Measurements from ENCODE around the gene ATP6V0A1. TPM values are rescaled to one million over a fixed set of nuclear protein-coding genes. Genes with fewer than 3 reads are reported as not detected.
"Not testable (repeated sequence)": the region's sequence is repeated elsewhere in the genome, so short reads cannot be mapped to it uniquely, and the experiment has no call there.

The ATP6V0A1 gene
- total RNA-seq, 1 experiment from 2014 or later: 82.8 TPM

GRCh38 chr17:42555122-42555622, 96.5 kb downstream of the ATP6V0A1 start:
- peaks cover 12% of the 10 kb centered on the region for H3K4me1 Mint-ChIP-seq (ENCODE audit: low read depth, unreplicated experiment)
- TF ChIP-seq CTCF (IDR thresholded peaks at IDR 0.05; ENCODE audit: insufficient read depth in 1 of 2, low read depth in 1 of 2, low read length in 1 of 2, severe bottlenecking in 1 of 2, unreplicated experiment in 1 of 2): no peak
- DNase-seq: no peak
- no peaks in the 10 kb centered on the region for H3K9me3 Mint-ChIP-seq (ENCODE audit: unreplicated experiment)
- Histone ChIP-seq H3K4me1 (peaks cover 8% of the 10 kb centered on the region; the same call in 1 of the 2 replicates), H3K27me3 (replicated peaks; ENCODE audit: control insufficient read depth, insufficient read depth, low read length) (no peaks in the 10 kb centered on the region), H3K9me3 (no peaks in the 10 kb centered on the region), H3K36me3 (ENCODE audit: control insufficient read depth, insufficient read depth, low read length) (no peaks in the 10 kb centered on the region), H3K4me3 (ENCODE audit: low read depth, low read length) (peak overlapping the region; percentile 88)
- intact Hi-C loops (cut with micrococcal nuclease; ENCODE audit: unreplicated experiment): no loop called here
- peaks cover 23% of the 10 kb centered on the region for H3K36me3 Mint-ChIP-seq (ENCODE audit: insufficient read depth, unreplicated experiment)
- ChIA-PET CTCF (interaction anchor here (1.3 to 1.9 kb wide), 5 partner anchors 12 to 28 kb away, joined by 3 to 12 read pairs (median 6); partner anchors contain the start of genes NAGLU and PSMC3IP), POLR2A (interaction anchor here (0.6 to 1.5 kb wide), 8 partner anchors 10 to 571 kb away, joined by 3 to 23 read pairs (median 4); partner anchors contain the start of genes MLX, NAGLU and STAT3)
- H3K4me3 Mint-ChIP-seq (ENCODE audit: unreplicated experiment): peak overlapping the region; percentile 97
- peak overlapping the region; percentile 94 for H3K27ac Mint-ChIP-seq (ENCODE audit: unreplicated experiment)
- TSS peak; percentile 83 for BruUV-seq (replicated peaks)
- no peaks in the 10 kb centered on the region for H3K27me3 Mint-ChIP-seq (ENCODE audit: insufficient read depth, unreplicated experiment)

DNA sequence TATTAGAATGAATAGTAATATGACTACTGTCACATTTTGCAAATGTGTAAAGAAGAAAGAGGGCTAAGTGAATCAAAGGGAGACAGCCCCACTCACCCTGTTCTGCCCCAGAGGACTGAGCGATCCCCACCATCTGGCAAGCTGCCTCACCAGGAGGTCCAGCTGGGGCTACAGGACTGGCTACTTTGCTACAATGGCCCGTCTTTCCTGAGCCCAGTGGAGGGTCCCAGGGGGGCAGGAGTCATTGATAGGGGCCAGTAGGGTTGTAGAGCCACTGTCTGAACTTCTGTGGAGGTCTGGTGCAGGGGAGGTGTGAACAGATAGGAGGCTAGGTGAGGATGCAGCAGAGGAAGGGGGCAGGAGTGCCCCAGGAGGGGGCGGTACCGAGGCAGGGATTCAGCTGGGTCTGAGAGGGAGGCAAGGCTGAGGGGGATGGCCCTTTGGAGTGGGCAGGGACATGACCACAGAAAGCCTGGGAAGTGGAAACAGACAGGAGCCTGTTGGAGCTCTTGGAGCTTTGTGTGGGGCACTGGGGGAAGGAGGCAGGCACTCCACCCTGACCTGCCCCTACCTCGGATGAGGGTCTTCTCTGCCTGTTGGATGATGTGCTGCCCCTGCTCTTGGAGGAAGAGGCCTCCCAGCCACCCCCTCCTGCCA, 97.4 kb downstream of the ATP6V0A1 start:
- H3K9me3 Mint-ChIP-seq (ENCODE audit: unreplicated experiment); H3K4me3 ChIP-seq (ENCODE audit: low read depth, low read length); intact Hi-C loops (cut with micrococcal nuclease; ENCODE audit: unreplicated experiment); CTCF ChIA-PET; BruUV-seq (replicated peaks); POLR2A ChIA-PET; H3K27ac Mint-ChIP-seq (ENCODE audit: unreplicated experiment); H3K4me1 ChIP-seq; H3K27me3 ChIP-seq (replicated peaks; ENCODE audit: control insufficient read depth, insufficient read depth, low read length); H3K36me3 ChIP-seq (ENCODE audit: control insufficient read depth, insufficient read depth, low read length); H3K9me3 ChIP-seq; H3K27me3 Mint-ChIP-seq (ENCODE audit: insufficient read depth, unreplicated experiment): not testable (repeated sequence)
- Mint-ChIP-seq H3K4me3 (ENCODE audit: unreplicated experiment) (peak overlapping the region; percentile 23), H3K36me3 (ENCODE audit: insufficient read depth, unreplicated experiment) (peaks cover 28% of the 10 kb centered on the region), H3K4me1 (ENCODE audit: low read depth, unreplicated experiment) (peaks cover 12% of the 10 kb centered on the region)
- DNase-seq: peak in 1 of 2 experiments; percentile 46

GRCh38 chr17:42559075-42559474, 100.4 kb downstream of the ATP6V0A1 start:
- peaks cover 13% of the 10 kb centered on the region for H3K4me1 Mint-ChIP-seq (ENCODE audit: low read depth, unreplicated experiment)
- no peaks in the 10 kb centered on the region for H3K27me3 ChIP-seq (replicated peaks; ENCODE audit: control insufficient read depth, insufficient read depth, low read length)
- TF ChIP-seq CTCF (IDR thresholded peaks at IDR 0.05; ENCODE audit: insufficient read depth in 1 of 2, low read depth in 1 of 2, low read length in 1 of 2, severe bottlenecking in 1 of 2, unreplicated experiment in 1 of 2): no peak
- ChIA-PET POLR2A (no interaction called here), CTCF (no interaction called here)
- intact Hi-C loops (cut with micrococcal nuclease; ENCODE audit: unreplicated experiment): no loop called here
- no peaks in the 10 kb centered on the region for H3K9me3 Mint-ChIP-seq (ENCODE audit: unreplicated experiment)
- H3K4me3 Mint-ChIP-seq (ENCODE audit: unreplicated experiment): no peak overlapping the region
- BruUV-seq (replicated peaks): no TSS peak
- H3K4me3 ChIP-seq (ENCODE audit: low read depth, low read length): no peak overlapping the region
- peaks cover 43% of the 10 kb centered on the region for H3K36me3 Mint-ChIP-seq (ENCODE audit: insufficient read depth, unreplicated experiment)
- no peaks in the 10 kb centered on the region for H3K9me3 ChIP-seq
- no peaks in the 10 kb centered on the region for H3K27me3 Mint-ChIP-seq (ENCODE audit: insufficient read depth, unreplicated experiment)
- DNase-seq: no peak
- H3K4me1 ChIP-seq: peaks cover 9% of the 10 kb centered on the region
- no peaks in the 10 kb centered on the region for H3K36me3 ChIP-seq (ENCODE audit: control insufficient read depth, insufficient read depth, low read length)
- no peak overlapping the region for H3K27ac Mint-ChIP-seq (ENCODE audit: unreplicated experiment)
